ENCODE measurements around the gene CNPY4. TPM values are rescaled to one million over a fixed set of nuclear protein-coding genes. Genes with fewer than 3 reads are reported as not detected.
A peak's percentile ranks its signal among the peaks of the same experiment; 100 is the strongest.

The CNPY4 gene
- total RNA-seq, 4 donors from 2014 or later: 3.8 to 8.4 (median 6.5) TPM

DNA sequence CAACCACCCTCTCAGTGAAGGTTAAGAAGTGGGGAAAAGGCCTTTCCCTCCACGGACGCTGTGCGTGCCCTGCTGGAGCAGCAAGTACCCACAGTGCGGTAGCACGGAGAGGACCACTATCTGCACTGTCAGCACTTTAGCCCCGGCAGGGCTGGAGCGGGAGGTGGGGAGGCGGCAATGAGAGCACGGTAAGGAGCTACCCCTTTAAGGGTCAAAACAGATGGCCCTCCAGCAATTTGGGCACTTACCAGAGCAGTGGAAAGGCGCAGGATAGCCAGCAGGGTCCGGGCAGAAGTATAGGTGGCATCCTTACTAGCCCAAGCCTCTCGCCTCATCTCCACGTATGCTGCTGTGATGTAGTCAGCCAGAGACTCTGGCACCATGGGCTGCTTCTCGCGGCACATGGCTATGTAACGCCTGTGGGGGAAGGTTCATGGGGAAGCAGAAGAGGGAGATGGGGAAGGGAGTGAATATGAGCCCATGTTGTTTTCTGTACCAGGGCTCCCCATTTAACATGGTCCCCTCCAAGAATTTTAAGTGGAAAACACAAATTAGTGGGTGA, 25.4 kb upstream of the CNPY4 start:
- no peak overlapping the region for H3K4me3 ChIP-seq (ENCODE audit: low read depth, poor library complexity, severe bottlenecking)
- no peak for DNase-seq (ENCODE audit: low spot score in 2 of 2)
- TF ChIP-seq, protein P1, sequence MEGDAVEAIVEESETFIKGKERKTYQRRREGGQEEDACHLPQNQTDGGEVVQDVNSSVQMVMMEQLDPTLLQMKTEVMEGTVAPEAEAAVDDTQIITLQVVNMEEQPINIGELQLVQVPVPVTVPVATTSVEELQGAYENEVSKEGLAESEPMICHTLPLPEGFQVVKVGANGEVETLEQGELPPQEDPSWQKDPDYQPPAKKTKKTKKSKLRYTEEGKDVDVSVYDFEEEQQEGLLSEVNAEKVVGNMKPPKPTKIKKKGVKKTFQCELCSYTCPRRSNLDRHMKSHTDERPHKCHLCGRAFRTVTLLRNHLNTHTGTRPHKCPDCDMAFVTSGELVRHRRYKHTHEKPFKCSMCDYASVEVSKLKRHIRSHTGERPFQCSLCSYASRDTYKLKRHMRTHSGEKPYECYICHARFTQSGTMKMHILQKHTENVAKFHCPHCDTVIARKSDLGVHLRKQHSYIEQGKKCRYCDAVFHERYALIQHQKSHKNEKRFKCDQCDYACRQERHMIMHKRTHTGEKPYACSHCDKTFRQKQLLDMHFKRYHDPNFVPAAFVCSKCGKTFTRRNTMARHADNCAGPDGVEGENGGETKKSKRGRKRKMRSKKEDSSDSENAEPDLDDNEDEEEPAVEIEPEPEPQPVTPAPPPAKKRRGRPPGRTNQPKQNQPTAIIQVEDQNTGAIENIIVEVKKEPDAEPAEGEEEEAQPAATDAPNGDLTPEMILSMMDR (IDR thresholded peaks at IDR 0.05): no peak
- TF ChIP-seq POLR2A (IDR thresholded peaks at IDR 0.05): no peak
- WGBS, 2 donors: 79 to 83% methylated on average over 16 of the region's 16 CpGs
- intact Hi-C loops (cut with DNase I; ENCODE audit: low total_unique reads): no loop called here

DNA sequence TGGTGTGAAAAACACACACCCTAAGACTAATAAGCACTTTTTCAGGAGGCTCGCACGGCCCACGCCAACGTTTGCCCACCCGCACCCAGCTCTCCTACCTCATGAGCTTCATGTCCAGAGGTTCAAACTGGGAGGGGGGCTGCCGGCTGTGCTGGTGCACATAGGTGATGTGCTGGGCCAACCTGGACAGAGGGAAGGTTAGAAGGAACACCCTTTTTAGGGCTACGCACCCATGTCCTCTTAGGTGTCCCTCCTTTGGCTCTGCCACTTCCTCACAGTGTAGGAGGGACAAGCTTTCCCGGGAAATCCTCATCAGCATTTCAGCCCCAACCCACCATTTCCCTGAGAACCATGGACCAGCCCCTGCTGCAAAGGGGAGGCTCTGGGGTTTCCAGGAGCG, 24.1 kb upstream of the CNPY4 start:
- intact Hi-C loops (cut with DNase I; ENCODE audit: low total_unique reads): no loop called here
- no peak for DNase-seq (ENCODE audit: low spot score in 2 of 2)
- WGBS, 2 donors: 81 to 88% methylated on average over 9 of the region's 9 CpGs
- H3K4me3 ChIP-seq (ENCODE audit: low read depth, poor library complexity, severe bottlenecking): no peak overlapping the region
- no peak for TF ChIP-seq POLR2A (IDR thresholded peaks at IDR 0.05)
- TF ChIP-seq, protein P1 (IDR thresholded peaks at IDR 0.05): no peak

DNA sequence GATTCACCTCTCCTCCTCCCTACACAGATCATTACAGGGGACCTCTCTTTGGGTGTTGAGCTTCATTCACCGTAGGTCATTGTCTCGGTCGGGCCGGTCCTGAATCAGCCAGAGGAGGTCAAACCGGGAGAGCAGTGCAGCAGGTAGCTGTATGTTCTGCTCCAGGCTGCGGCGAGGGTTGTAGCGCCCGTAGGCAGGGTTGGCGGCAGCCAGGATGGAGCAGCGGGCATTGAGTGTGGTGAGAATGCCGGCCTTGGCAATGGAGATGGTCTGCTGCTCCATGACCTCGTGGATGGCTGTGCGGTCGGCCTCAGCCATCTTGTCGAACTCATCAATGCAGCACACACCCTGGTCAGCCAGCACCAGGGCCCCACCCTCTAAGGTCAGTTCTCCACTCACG, 23.7 kb upstream of the CNPY4 start:
- intact Hi-C loops (cut with DNase I; ENCODE audit: low total_unique reads): no loop called here
- WGBS, 2 donors: 94 to 95% methylated on average over 13 to 17 of the region's 17 CpGs
- DNase-seq (ENCODE audit: low spot score in 2 of 2): no peak
- H3K4me3 ChIP-seq (ENCODE audit: low read depth, poor library complexity, severe bottlenecking): no peak overlapping the region
- no peak for TF ChIP-seq POLR2A (IDR thresholded peaks at IDR 0.05)
- TF ChIP-seq, protein P1 (IDR thresholded peaks at IDR 0.05): no peak

DNA sequence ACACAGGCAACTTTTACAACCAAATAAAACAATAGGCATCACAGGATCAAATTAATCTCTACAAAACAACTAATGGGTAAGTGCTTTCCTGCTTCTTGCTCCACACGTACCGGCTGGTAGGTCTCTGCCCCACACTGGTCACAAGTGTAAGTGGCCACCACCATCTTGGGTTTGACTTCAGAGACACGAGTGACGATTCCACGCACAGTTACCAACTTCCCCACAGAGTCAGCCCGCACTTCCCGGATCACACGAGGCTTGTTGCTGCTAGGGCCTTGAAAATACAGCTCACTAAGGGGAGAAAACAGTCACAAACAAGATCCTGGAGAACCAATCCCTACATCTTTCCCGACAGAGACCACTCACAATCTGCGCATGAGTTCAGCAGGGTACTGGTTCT, 20.5 kb upstream of the CNPY4 start:
- TF ChIP-seq, protein P1 (IDR thresholded peaks at IDR 0.05): no peak
- TF ChIP-seq POLR2A (IDR thresholded peaks at IDR 0.05): no peak
- no peak overlapping the region for H3K4me3 ChIP-seq (ENCODE audit: low read depth, poor library complexity, severe bottlenecking)
- 81 to 89% methylated on average over 10 of the region's 10 CpGs for WGBS, 2 donors
- DNase-seq (ENCODE audit: low spot score in 2 of 2): no peak
- intact Hi-C loops (cut with DNase I; ENCODE audit: low total_unique reads): no loop called here

DNA sequence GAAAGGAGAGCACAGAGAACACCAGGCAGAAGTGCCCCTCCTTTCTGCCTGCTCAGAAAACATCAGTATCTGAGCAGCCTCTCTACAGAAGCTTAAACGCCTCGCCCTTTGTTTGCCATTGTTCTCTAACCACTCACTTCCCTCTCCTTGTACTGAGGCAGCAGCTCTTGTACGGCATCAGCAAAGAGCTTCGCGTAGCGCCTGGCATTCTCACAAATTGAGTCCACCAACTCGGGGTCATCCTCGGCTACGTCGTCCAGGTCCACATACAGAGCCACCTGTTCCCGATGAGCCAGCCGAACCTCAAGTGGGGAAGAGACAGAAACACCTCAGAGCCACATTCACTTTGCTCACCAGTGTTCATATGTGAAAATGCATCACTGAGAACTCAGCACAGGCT, 20.0 kb upstream of the CNPY4 start:
- WGBS, 2 donors: 60 to 69% methylated on average over 12 of the region's 12 CpGs
- TF ChIP-seq, protein P1 (IDR thresholded peaks at IDR 0.05): no peak
- TF ChIP-seq POLR2A (IDR thresholded peaks at IDR 0.05): no peak
- H3K4me3 ChIP-seq (ENCODE audit: low read depth, poor library complexity, severe bottlenecking): no peak overlapping the region
- intact Hi-C loops (cut with DNase I; ENCODE audit: low total_unique reads): no loop called here
- DNase-seq (ENCODE audit: low spot score in 2 of 2): peak in 1 of 2 donors; percentile 84

DNA sequence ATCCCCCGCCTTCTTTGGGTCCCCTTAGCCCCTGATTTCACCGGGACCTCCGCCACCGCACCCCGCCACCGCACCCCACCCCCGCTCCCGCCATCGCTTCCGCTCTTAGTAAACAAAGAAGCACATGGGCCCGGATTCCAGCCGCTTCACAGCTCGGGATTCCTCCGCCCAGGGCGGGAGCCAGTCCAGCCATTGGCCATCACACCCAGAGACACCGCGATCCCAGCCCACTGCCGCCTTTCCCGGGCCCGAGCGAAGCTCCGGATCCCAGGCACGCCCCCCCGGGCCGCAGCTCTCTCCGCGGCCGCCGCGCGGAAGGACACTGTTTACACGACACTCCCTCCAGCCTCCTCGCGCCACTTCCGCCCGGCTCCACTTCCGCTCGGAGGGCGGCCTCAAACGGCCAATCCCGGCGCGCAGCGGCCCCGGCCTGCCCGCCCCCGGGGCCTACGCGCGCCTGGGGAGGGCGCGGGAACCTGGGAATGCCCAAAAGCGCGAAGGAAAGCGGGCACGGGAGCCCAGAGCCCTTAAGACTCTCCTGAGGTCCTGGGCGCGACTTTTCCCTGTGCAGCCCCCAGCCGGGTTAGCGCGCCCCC, 18.9 kb upstream of the CNPY4 start:
- WGBS, 2 donors: 1 to 2% methylated on average over 26 to 50 of the region's 61 CpGs
- peak overlapping the region; percentile 52 for H3K4me3 ChIP-seq (ENCODE audit: low read depth, poor library complexity, severe bottlenecking)
- intact Hi-C loops (cut with DNase I; ENCODE audit: low total_unique reads): no loop called here
- TF ChIP-seq POLR2A (IDR thresholded peaks at IDR 0.05): no peak
- TF ChIP-seq, protein P1 (IDR thresholded peaks at IDR 0.05): peak in 1 of 3 donors; percentile 56
- peak; percentile 91 to 98 for DNase-seq (ENCODE audit: low spot score in 2 of 2)
